Esophagus muscularis mucosa (tissue), 4 donors: ENCODE measurements around the gene UNC13A. TPM values are rescaled to one million over a fixed set of nuclear protein-coding genes. Genes with fewer than 3 reads are reported as not detected.
A peak's percentile ranks its signal among the peaks of the same experiment; 100 is the strongest.

ENCODE experiments used
- DNase-seq: peaks from one replicate; pipeline ENCODE4 v3.0.0-alpha.2; 2017; ENCODE audit errors: extremely low spot score
- H3K27ac ChIP-seq, 4 donors: fragments of 200-600 bp; sonication (generic); replicated peaks in 1 of 4; 1 replicate in 3 of 4; 2 replicates in 1 of 4; pipeline ENCODE4 v1.5.1; 2016 to 2019; ENCODE audit warnings: mild to moderate bottlenecking in 1 of 4
- H3K27me3 ChIP-seq, 4 donors: fragments of 200-600 bp; sonication (generic); one replicate each; pipeline versions ENCODE4 v1.5.1 to v1.6.0; 2016 to 2019
- H3K36me3 ChIP-seq, 4 donors: fragments of 200-600 bp; sonication (generic); one replicate each; pipeline ENCODE4 v1.5.1; 2016 to 2019
- H3K4me1 ChIP-seq, 4 donors: fragments of 200-600 bp; sonication (generic); one replicate each; pipeline ENCODE4 v1.5.1; 2016 to 2019
- H3K4me3 ChIP-seq, 4 donors: fragments of 200-600 bp; sonication (generic); 1 replicate in 2 of 4; 2 replicates in 2 of 4; pipeline ENCODE4 v1.5.1; 2016 to 2019; ENCODE audit warnings: mild to moderate bottlenecking in 4 of 4, moderate library complexity in 1 of 4
- H3K9me3 ChIP-seq, 4 donors: fragments of 200-600 bp; sonication (generic); 1 replicate in 3 of 4; 2 replicates in 1 of 4; pipeline ENCODE4 v1.5.1; 2016 to 2019
- EP300 ChIP-seq: sonication (generic); formaldehyde crosslinking; IDR thresholded peaks from one replicate; pipeline ENCODE4 v1.6.1; 2017; ENCODE audit warnings: antibody characterized with exemption
- POLR2A ChIP-seq: fragments of 450-650 bp; IDR thresholded peaks from one replicate; pipeline ENCODE4 v1.6.1; 2017; ENCODE audit warnings: antibody characterized with exemption, moderate library complexity, mild to moderate bottlenecking, low read depth
- POLR2AphosphoS5 ChIP-seq, 2 donors: sonication (generic); formaldehyde crosslinking; IDR thresholded peaks; one replicate each; pipeline ENCODE4 v1.6.1; 2017; ENCODE audit warnings: antibody characterized with exemption in 2 of 2
- WGBS: methylation state at CpG from one replicate; pipeline ENCODE4 v1.1.5; 2018; 5-methylcytosine and 5-hydroxymethylcytosine counted together
- intact Hi-C: fragments of 100-400 bp; cut with DNase I; formaldehyde crosslinking; loops from one replicate; pipeline ENCODE4 v1.15.1; 2023
- total RNA-seq, 4 donors: library from RNA; depleted of rRNA; stranded (reverse); fragments of >200 nt; gene quantifications; one replicate each; pipeline versions ENCODE4 v1.1.0 to v1.2.1, GENCODE V29; 2016
- TF ChIP-seq, protein P1 (sequence below), 3 experiments: fragments of 200-600 bp in 2 of 3; fragments of 450-650 bp in 1 of 3; sonication (generic) in 2 of 3; IDR thresholded peaks; one replicate each; pipeline ENCODE4 v1.5.1; 2017 to 2019; ENCODE audit warnings: antibody characterized with exemption in 3 of 3, mild to moderate bottlenecking in 2 of 3, moderate library complexity in 1 of 3

Gene UNC13A
- total RNA-seq, 4 donors from 2014 or later: under 0.01 to 0.23 (median 0.18) TPM

DNA sequence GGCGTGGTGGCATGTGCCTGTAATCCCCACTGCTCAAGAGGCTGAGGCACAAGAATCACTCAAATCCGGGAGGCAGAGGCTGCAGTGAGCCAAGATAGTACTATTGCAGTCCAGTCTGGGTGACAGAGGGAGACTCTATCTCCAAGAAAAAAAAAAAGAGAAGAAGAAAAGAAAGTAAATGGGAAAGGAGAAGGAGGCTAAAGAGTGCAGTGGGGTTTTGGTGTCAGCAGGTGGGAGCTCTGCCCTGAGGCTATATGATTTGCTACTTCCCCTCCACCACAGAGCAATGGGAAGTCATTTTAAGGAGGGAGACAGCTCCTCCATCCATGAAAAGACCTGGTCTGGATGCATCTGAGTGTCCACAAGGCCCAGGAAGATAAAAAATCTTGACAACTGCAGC lies 23.1 kb downstream of the UNC13A start:
- TF ChIP-seq, protein P1, sequence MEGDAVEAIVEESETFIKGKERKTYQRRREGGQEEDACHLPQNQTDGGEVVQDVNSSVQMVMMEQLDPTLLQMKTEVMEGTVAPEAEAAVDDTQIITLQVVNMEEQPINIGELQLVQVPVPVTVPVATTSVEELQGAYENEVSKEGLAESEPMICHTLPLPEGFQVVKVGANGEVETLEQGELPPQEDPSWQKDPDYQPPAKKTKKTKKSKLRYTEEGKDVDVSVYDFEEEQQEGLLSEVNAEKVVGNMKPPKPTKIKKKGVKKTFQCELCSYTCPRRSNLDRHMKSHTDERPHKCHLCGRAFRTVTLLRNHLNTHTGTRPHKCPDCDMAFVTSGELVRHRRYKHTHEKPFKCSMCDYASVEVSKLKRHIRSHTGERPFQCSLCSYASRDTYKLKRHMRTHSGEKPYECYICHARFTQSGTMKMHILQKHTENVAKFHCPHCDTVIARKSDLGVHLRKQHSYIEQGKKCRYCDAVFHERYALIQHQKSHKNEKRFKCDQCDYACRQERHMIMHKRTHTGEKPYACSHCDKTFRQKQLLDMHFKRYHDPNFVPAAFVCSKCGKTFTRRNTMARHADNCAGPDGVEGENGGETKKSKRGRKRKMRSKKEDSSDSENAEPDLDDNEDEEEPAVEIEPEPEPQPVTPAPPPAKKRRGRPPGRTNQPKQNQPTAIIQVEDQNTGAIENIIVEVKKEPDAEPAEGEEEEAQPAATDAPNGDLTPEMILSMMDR (IDR thresholded peaks at IDR 0.05): no peak
- no peak for TF ChIP-seq EP300
- no peak for TF ChIP-seq POLR2A
- no peak for TF ChIP-seq POLR2AphosphoS5 (IDR thresholded peaks at IDR 0.05)

DNA sequence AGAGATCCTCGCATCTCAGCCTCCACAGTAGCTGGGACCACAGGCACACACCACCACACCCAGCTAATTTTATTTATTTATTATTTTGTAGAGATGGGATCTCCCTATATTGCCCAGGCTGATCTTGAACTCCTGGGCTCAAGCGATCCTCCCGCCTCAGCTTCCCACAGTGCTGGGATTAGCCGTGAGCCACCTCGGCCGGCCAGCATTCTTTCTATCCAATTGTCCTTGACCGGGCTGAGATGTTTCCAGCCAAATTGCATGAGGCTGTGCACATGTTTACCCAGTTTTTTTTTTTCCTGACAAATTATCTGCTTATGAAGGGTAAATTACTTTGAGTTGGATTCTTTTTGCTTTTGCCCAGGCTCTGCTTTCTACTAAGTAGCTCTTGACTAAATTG lies 28.2 kb downstream of the UNC13A start:
- WGBS: 94% methylated on average over 7 of the region's 7 CpGs
- TF ChIP-seq, protein P1 (IDR thresholded peaks at IDR 0.05): no peak
- TF ChIP-seq POLR2A: no peak
- TF ChIP-seq POLR2AphosphoS5 (IDR thresholded peaks at IDR 0.05): no peak
- DNase-seq: no peak
- Histone ChIP-seq H3K27ac (no peak overlapping the region), H3K4me3 (no peak overlapping the region), H3K4me1 (peaks cover 0 to 10% (median 0%) of the 10 kb centered on the region in 4 donors), H3K36me3 (no peaks in the 10 kb centered on the region), H3K27me3 (peaks cover 0 to 28% (median 0%) of the 10 kb centered on the region in 4 donors), H3K9me3 (peaks cover 0 to 11% (median 4%) of the 10 kb centered on the region in 4 donors)
- intact Hi-C loops: no loop called here

More for the DNA sequence above, 23.1 kb downstream of the UNC13A start:
- 82% methylated on average over 2 of the region's 2 CpGs for WGBS
- Histone ChIP-seq H3K9me3 (peaks cover 0 to 17% (median 11%) of the 10 kb centered on the region in 4 donors), H3K4me1 (no peaks in the 10 kb centered on the region), H3K4me3 (no peak overlapping the region), H3K36me3 (no peaks in the 10 kb centered on the region), H3K27ac (no peak overlapping the region), H3K27me3 (peaks cover 0 to 31% (median 0%) of the 10 kb centered on the region in 4 donors)
- intact Hi-C loops: no loop called here
- DNase-seq: no peak

DNA sequence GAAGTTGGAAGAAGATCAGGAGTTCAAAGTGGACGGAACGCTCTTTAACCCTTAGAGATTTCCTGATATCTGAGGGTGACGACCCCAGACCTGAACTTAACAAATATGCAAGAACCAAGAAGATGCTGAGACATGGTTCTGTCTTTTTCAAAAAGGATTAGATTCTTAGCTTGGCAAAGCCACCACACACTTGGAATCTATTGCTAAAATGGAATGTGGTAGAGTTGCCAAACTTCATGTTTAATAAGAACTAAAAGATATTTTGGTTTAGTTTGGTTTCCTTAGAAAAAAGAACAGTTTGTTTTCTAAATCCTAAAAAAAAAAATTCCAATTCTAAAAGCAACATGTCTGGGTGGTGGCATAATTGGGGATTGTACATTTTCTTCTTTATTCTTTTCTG lies 29.5 kb downstream of the UNC13A start:
- H3K4me3 ChIP-seq: no peak overlapping the region
- H3K27ac ChIP-seq: peak overlapping the region in 3 of 4 donors; percentile 30 to 54 (median 52)
- no peaks in the 10 kb centered on the region for H3K36me3 ChIP-seq
- intact Hi-C loops: no loop called here
- H3K27me3 ChIP-seq: peaks cover 0 to 23% (median 0%) of the 10 kb centered on the region in 4 donors
- H3K4me1 ChIP-seq: peaks cover 0 to 10% (median 0%) of the 10 kb centered on the region in 4 donors
- H3K9me3 ChIP-seq: peaks cover 0 to 8% (median 0%) of the 10 kb centered on the region in 4 donors
- no peak for DNase-seq
- TF ChIP-seq POLR2A (no peak), POLR2AphosphoS5 (IDR thresholded peaks at IDR 0.05) (no peak), EP300 (no peak)
- TF ChIP-seq, protein P1 (IDR thresholded peaks at IDR 0.05): no peak
- 46% methylated on average over 3 of the region's 3 CpGs for WGBS

DNA sequence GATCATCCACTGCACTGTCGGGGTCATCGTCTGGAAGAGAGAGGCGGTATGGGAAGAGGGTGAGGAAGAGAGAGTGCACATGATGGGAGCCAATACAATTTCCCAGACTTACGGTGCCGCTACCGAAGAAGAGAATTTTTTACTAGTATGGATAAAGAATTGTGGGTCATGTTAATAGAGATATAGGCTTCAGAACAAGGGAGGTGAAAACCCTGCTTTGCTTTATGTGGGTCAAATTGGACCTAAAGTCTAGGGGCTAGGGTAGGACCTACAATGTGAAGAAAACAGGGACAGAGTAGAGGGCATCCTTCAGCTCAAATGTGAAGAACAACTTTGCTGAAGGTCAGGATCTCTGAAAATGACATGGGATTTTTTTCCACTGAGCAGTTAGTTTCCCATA lies 29.9 kb downstream of the UNC13A start:
- H3K4me3 ChIP-seq: no peak overlapping the region
- no peak for DNase-seq
- peaks cover 0 to 10% (median 0%) of the 10 kb centered on the region in 4 donors for H3K4me1 ChIP-seq
- intact Hi-C loops: no loop called here
- no peaks in the 10 kb centered on the region for H3K36me3 ChIP-seq
- 100% methylated on average over 6 of the region's 6 CpGs for WGBS
- H3K27me3 ChIP-seq: peaks cover 0 to 21% (median 0%) of the 10 kb centered on the region in 4 donors
- TF ChIP-seq POLR2AphosphoS5 (IDR thresholded peaks at IDR 0.05) (no peak), POLR2A (no peak)
- TF ChIP-seq, protein P1 (IDR thresholded peaks at IDR 0.05): no peak
- peaks cover 0 to 8% (median 0%) of the 10 kb centered on the region in 4 donors for H3K9me3 ChIP-seq
- no peak overlapping the region for H3K27ac ChIP-seq

DNA sequence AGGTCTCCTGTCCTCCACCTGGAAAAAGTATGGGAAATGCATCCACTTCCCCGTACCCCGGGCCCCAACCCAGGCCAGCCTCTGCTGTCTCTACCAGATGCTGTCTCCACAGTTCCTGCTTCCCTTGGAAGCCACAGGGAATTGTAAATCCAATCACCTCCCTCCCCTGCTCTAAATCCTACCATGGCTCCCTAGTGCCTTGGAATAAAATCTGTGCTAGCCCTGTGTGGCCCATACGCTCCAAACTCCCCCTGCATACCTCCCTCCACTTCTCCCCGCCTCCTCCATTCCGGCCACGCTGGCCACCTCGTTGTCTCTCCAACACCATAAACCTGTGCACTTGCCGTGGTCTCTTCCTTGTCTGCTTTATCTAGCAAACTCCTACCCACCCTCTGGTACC lies 31.2 kb downstream of the UNC13A start:
- H3K9me3 ChIP-seq: peaks cover 0 to 8% (median 0%) of the 10 kb centered on the region in 4 donors
- DNase-seq: no peak
- intact Hi-C loops: no loop called here
- no peak overlapping the region for H3K4me3 ChIP-seq
- no peak for TF ChIP-seq POLR2A
- TF ChIP-seq EP300: no peak
- TF ChIP-seq POLR2AphosphoS5 (IDR thresholded peaks at IDR 0.05): no peak
- TF ChIP-seq, protein P1 (IDR thresholded peaks at IDR 0.05): no peak
- 87% methylated on average over 8 of the region's 8 CpGs for WGBS
- H3K36me3 ChIP-seq: no peaks in the 10 kb centered on the region
- H3K27ac ChIP-seq: no peak overlapping the region
- H3K27me3 ChIP-seq: peaks cover 0 to 15% (median 0%) of the 10 kb centered on the region in 4 donors
- H3K4me1 ChIP-seq: peaks cover 0 to 10% (median 0%) of the 10 kb centered on the region in 4 donors
